VCaP (cell line): ENCODE measurements around the gene PPARG.

ENCODE experiments used
- H3K27ac ChIP-seq: fragments of 450-650 bp; 2 replicates; pipeline ENCODE4 v1.5.1; 2017
- CTCF ChIP-seq: fragments of 450-650 bp; conservative IDR thresholded peaks from 2 replicates; pipeline ENCODE4 v1.5.1; 2017; ENCODE audit warnings: mild to moderate bottlenecking, moderate library complexity

PPARG gene

GRCh38 chr3:12316729-12317351 is 28.0 kb downstream of the PPARG start:
- peak overlapping the region; percentile 42 for H3K27ac ChIP-seq
- no peak for TF ChIP-seq CTCF

GRCh38 chr3:12317914-12318313 is 29.0 kb downstream of the PPARG start:
- TF ChIP-seq CTCF, result no peak
- peak overlapping the region; percentile 42 for H3K27ac ChIP-seq

GRCh38 chr3:12318758-12319621 is 30.1 kb downstream of the PPARG start:
- H3K27ac ChIP-seq, result no peak overlapping the region
- TF ChIP-seq CTCF, result no peak

GRCh38 chr3:12321015-12321414 is 32.1 kb downstream of the PPARG start:
- H3K27ac ChIP-seq, result no peak overlapping the region
- no peak for TF ChIP-seq CTCF

GRCh38 chr3:12323237-12323636 is 34.4 kb downstream of the PPARG start:
- no peak for TF ChIP-seq CTCF

GRCh38 chr3:12325586-12326515 is 37.0 kb downstream of the PPARG start:
- no peak for TF ChIP-seq CTCF
- no peak overlapping the region for H3K27ac ChIP-seq

More at GRCh38 chr3:12323237-12323636, 34.4 kb downstream of the PPARG start:
- no peak overlapping the region for H3K27ac ChIP-seq

GRCh38 chr3:12327021-12327420 is 38.2 kb downstream of the PPARG start:
- TF ChIP-seq CTCF, result no peak
- H3K27ac ChIP-seq, result no peak overlapping the region
